HEK293T (cell line): ENCODE measurements around the gene DOCK1.

Experiments
- CTCF ChIA-PET: fragments of 350-600 bp; formaldehyde crosslinking; extraction: SDS; loops from one replicate; lab custom pipeline; 2021; ENCODE audit warnings: antibody characterized with exemption, inconsistent platforms; lab: Yijun Ruan, JAX
- POLR2A ChIA-PET: fragments of 350-600 bp; formaldehyde crosslinking; extraction: SDS; loops from one replicate; lab custom pipeline; 2020; ENCODE audit warnings: antibody characterized with exemption, inconsistent platforms; lab: Yijun Ruan, JAX
- DNase-seq: peaks from one replicate; pipeline ENCODE4 v3.0.0; 2012; ENCODE audit warnings: mixed read lengths; ENCODE audit errors: extremely low spot score
- ARNT ChIP-seq: fragments of 450-650 bp; IDR thresholded peaks from 2 replicates; pipeline ENCODE4 v1.6.1; 2017; ENCODE audit warnings: mild to moderate bottlenecking
- BHLHE40 ChIP-seq: fragments of 450-650 bp; IDR thresholded peaks from 2 replicates; pipeline ENCODE4 v1.6.1; 2016; ENCODE audit warnings: mild to moderate bottlenecking, moderate library complexity, borderline replicate concordance
- CTBP1 ChIP-seq: fragments of 450-650 bp; IDR thresholded peaks from 2 replicates; pipeline ENCODE4 v1.6.1; 2016; ENCODE audit warnings: borderline replicate concordance
- ELF4 ChIP-seq: fragments of 450-650 bp; IDR thresholded peaks from 2 replicates; pipeline ENCODE4 v1.6.1; 2017; ENCODE audit warnings: antibody characterized with exemption
- FOXA1 ChIP-seq: fragments of 450-650 bp; IDR thresholded peaks from 2 replicates; pipeline ENCODE4 v1.6.1; 2016; ENCODE audit warnings: mild to moderate bottlenecking
- FOXK2 ChIP-seq: fragments of 450-650 bp; IDR thresholded peaks from 2 replicates; pipeline ENCODE4 v1.6.1; 2016; ENCODE audit warnings: mild to moderate bottlenecking
- FOXM1 ChIP-seq: fragments of 450-650 bp; IDR thresholded peaks from 2 replicates; pipeline ENCODE4 v1.6.1; 2017; ENCODE audit warnings: mild to moderate bottlenecking, borderline replicate concordance
- HDGF ChIP-seq: fragments of 450-650 bp; IDR thresholded peaks from 2 replicates; pipeline ENCODE4 v1.6.1; 2017; ENCODE audit warnings: antibody characterized with exemption, borderline replicate concordance
- L3MBTL2 ChIP-seq: fragments of 450-650 bp; conservative IDR thresholded peaks from 2 replicates; pipeline ENCODE4 v1.6.1; 2016; ENCODE audit warnings: mild to moderate bottlenecking
- LEF1 ChIP-seq: fragments of 450-650 bp; IDR thresholded peaks from 2 replicates; pipeline ENCODE4 v1.6.1; 2017; ENCODE audit warnings: mild to moderate bottlenecking, borderline replicate concordance
- NFRKB ChIP-seq: fragments of 450-650 bp; IDR thresholded peaks from 2 replicates; pipeline ENCODE4 v1.6.1; 2016; ENCODE audit warnings: mild to moderate bottlenecking, moderate library complexity
- PKNOX1 ChIP-seq: fragments of 450-650 bp; IDR thresholded peaks from 2 replicates; pipeline ENCODE4 v1.6.1; 2016
- SP1 ChIP-seq: fragments of 450-650 bp; IDR thresholded peaks from 2 replicates; pipeline ENCODE4 v1.6.1; 2017
- SUZ12 ChIP-seq: fragments of 450-650 bp; IDR thresholded peaks from 2 replicates; pipeline ENCODE4 v1.6.1; 2016; ENCODE audit warnings: mild to moderate bottlenecking
- TARDBP ChIP-seq: fragments of 450-650 bp; IDR thresholded peaks from 2 replicates; pipeline ENCODE4 v1.6.1; 2016
- ZNF384 ChIP-seq: fragments of 450-650 bp; IDR thresholded peaks from 2 replicates; pipeline ENCODE4 v1.6.1; 2016

DOCK1 gene

GRCh38 chr10:127100983-127101615 lies 195.9 kb downstream of the DOCK1 start:
- no peak for DNase-seq
- ChIA-PET POLR2A (no interaction called here), CTCF (interaction anchor here (0.7 kb wide), 1 partner anchor 886 kb away, joined by 3 read pairs; no protein-coding TSS in a partner anchor)
- TF ChIP-seq FOXA1 (no peak), SP1 (no peak), NFRKB (no peak), LEF1 (no peak), ARNT (no peak), FOXK2 (no peak), HDGF (no peak), L3MBTL2 (no peak), TARDBP (no peak), BHLHE40 (no peak)

- no peak for DNase-seq
- ChIA-PET CTCF (no interaction called here), POLR2A (no interaction called here)
- TF ChIP-seq FOXA1 (no peak), PKNOX1 (no peak), FOXK2 (no peak), BHLHE40 (no peak), SUZ12 (no peak), L3MBTL2 (no peak), TARDBP (no peak), FOXM1 (no peak), HDGF (no peak), SP1 (no peak), ZNF384 (no peak), CTBP1 (no peak), ARNT (no peak), LEF1 (no peak), NFRKB (no peak), ELF4 (no peak)
Observed at GRCh38 chr10:127102176-127102575, 196.9 kb downstream of the DOCK1 start.

- POLR2A ChIA-PET = no interaction called here
- CTCF ChIA-PET = no interaction called here
- no peak for DNase-seq
- TF ChIP-seq SUZ12 (no peak), ZNF384 (no peak), BHLHE40 (no peak), HDGF (no peak), FOXA1 (no peak), NFRKB (no peak), PKNOX1 (no peak), ELF4 (no peak), CTBP1 (no peak), L3MBTL2 (no peak), FOXM1 (no peak)
Observed at GRCh38 chr10:127115100-127115499, 209.9 kb downstream of the DOCK1 start.

GRCh38 chr10:127117125-127117524 lies 211.9 kb downstream of the DOCK1 start:
- DNase-seq = peak; percentile 59
- ChIA-PET CTCF (no interaction called here), POLR2A (no interaction called here)
- no peak for TF ChIP-seq ZNF384

- ChIA-PET CTCF (no interaction called here), POLR2A (no interaction called here)
- TF ChIP-seq FOXM1 (no peak), SP1 (no peak), NFRKB (no peak)
- DNase-seq = no peak
Observed at GRCh38 chr10:127118034-127118433, 212.8 kb downstream of the DOCK1 start.

- POLR2A ChIA-PET = no interaction called here
- CTCF ChIA-PET = no interaction called here
- DNase-seq = no peak
- TF ChIP-seq HDGF (no peak), FOXM1 (no peak), TARDBP (no peak), ELF4 (no peak), SUZ12 (no peak), ZNF384 (no peak), LEF1 (no peak), CTBP1 (no peak), FOXK2 (no peak)
Observed at GRCh38 chr10:127119936-127120335, 214.7 kb downstream of the DOCK1 start.

- ChIA-PET POLR2A (no interaction called here), CTCF (no interaction called here)
- no peak for TF ChIP-seq BHLHE40
- TF ChIP-seq FOXM1 = no peak
- TF ChIP-seq ELF4 = no peak
- TF ChIP-seq FOXK2 = no peak
- TF ChIP-seq SUZ12 = no peak
- no peak for TF ChIP-seq CTBP1
- no peak for TF ChIP-seq ARNT
- TF ChIP-seq TARDBP = no peak
- TF ChIP-seq ZNF384 = no peak
- no peak for TF ChIP-seq LEF1
- no peak for TF ChIP-seq NFRKB
- no peak for TF ChIP-seq SP1
- TF ChIP-seq PKNOX1 = no peak
- no peak for DNase-seq
Observed at GRCh38 chr10:127122831-127123230, 217.6 kb downstream of the DOCK1 start.
